ENCODE data around the gene HPDL.

DNA sequence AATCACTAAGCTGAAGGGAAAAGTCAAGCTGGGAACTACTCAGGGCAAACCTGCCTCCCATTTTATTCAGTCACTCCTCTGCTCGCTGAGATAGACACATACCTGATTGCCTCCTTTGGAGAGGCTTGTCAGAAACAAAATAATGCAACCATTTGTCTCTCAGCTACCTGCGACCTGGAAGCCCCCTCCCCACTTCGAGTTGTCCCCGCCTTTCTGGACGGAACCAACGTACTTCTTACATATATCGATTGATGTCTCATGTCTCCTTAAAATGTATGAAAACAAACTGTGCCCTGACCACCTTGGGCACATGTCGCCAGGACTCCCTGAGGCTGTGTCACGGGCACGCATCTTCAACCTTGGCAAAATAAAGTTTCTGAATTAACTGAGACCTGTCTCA lies 21.5 kb upstream of the HPDL start:
- no peak for TF ChIP-seq POLR2A (IDR thresholded peaks at IDR 0.05; ENCODE audit: low read depth, low read length)
- TF ChIP-seq TAF1 (IDR thresholded peaks at IDR 0.05; ENCODE audit: borderline replicate concordance, low read depth, low read length) = no peak
